Stimulated activated CD4-positive, alpha-beta T cell treated with anti-CD3 and anti-CD28 coated beads, Interleukin-12 subunit alpha, Interleukin-12 subunit beta, amount 100 ng/mL, for 24 hours (primary cell): Measurements from ENCODE around the gene CUEDC1.

Experiments used
- DNase-seq, 2 experiments: peaks; one replicate each; pipeline ENCODE4 v3.0.0-alpha.2; 2020; ENCODE audit warnings: low read depth in 2 of 2

CUEDC1 gene

DNA sequence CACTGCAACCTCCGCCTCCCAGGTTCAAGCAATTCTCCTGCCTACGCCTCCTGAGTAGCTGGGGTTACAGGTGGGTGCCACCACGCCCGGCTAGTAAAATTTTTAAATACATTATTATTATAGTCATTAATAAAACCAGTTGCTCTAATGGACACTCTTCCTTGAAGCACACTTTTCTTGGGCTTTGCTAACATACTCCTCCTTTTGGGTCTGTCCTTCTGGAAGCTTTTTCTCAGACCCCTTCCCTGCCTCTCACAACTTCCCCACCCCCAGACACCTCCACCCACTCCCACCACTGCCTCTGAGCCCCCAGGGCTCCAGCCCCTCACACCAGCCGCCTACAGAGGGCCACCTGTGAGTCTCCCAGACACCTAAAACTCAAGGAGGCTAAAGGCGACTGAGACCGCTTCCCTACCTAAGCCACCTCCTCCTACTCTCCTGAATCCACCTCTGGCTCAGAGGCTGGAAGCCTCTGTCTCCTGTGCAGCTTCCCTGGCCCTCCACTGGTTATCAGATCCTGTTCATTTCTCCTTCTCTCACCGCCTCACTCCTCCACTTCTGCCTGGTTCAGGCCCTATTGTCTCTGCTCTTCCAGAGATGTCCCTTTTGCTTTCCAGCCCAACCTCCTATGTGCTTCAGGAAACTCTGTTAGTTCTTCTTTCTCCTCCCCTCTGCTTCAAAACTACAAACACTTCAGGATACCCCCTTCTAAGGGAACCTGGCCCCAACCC is 2.1 kb upstream of the CUEDC1 start:
- DNase-seq: no peak

DNA sequence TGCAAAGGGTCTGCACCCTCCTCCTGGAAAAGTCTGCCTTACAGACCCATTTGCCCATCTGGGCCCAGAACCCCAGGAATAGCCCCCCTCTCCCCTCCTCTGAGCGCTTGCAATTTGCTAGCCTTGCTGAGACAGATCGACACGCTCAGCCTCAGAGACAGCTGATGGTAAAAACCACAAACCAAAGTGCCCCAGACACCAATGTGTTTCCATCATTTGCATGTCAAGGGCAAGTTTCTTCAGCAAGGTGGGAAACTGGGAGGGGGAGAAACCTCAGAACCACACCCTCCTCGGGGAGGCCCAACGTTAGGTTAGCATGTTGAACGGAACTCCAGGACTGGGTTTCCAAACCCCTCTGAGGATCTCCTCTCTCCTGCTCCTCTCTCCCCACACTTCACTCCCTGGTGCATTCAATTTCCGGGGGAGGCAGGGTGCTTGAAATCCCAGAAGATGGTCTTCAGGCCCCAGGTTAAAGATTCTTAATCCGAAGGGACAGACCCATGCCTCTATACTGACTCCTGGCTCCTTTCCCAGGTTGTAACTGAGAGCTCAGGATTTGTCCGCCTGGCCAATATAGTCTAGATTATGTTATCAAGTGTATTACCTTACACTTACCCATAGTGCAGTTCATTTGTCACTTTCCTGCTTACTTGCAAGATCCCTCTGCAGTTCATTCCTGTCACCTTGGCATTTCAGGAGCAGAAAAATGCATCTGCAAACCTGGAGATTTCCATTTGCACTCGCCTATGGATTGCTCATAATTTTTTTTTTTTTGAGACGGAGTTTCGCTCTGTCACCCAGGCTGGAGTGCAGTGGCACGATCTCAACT is 1.3 kb upstream of the CUEDC1 start:
- peak in 1 of 2 experiments; percentile 17 for DNase-seq

DNA sequence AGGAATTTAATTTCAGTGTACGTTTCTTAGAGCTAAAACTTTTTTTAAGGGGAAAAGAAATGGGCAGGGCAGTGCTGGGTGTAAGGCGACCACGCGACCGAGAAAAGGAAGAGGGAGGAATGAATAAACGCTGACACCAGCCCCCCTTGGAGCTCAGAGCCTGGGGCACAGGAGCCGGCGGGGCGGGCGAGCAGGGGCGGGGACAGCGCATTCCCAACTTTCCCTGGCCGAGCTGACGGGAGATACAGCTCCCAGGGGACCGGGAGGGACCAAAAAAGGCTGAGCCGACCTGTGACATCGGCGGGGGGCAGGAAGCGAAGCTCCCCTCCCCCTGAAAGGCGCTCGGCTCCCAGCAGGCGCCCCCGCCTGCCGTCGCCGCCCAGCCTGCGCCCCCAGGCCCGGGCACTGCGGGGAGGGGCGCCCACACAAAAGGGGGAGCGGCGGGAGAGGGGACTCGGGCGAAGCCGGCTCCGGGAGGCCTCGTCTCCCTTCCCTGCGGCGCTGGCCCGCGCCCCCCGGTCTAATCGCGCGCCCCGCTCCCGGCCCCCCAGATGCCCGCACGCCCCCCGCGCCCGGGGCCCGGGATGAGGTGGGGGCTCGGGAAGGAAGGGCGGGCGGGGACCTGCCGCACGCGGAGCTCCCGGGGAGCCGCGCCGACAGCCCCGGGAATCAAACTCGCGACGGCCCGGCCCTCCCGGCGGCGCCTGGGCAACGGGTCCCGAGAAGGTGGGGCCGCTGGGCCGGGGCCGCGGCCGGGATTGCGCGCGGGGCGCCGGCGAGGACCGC is 622 bp downstream of the CUEDC1 start:
- DNase-seq: no peak

DNA sequence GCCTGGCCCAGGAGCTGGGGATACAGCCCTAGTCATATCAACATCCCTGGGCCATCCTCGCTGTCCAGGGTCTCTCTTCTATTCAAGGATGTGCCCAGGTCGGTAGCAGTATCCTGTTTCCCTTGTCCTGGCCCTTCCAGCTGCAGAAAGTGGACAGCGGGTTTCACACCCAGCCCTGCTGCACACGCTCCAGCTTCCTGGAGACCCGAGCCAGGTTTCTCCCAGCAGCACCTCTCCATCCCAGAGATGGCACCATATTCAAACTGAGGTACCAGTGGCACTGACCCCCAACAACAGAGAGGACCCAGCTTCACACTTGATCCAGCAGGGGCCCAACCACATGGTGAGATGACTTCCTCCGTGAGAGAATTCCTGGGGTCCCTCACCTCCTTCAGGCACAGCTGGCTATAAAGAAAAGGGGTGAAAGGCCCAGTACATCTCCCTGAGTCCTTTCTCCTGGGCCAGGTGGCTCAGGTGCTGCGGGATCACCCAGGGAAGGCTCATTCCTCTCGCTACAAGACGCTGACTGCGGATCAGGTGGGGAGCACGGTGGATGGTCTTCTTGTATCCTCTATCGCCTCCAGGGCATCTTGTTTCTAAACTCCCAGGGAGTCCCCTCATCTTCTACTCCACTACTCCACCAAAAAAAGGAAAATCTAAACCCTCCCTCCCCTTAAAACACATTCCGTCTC is 1.4 kb downstream of the CUEDC1 start:
- no peak for DNase-seq

DNA sequence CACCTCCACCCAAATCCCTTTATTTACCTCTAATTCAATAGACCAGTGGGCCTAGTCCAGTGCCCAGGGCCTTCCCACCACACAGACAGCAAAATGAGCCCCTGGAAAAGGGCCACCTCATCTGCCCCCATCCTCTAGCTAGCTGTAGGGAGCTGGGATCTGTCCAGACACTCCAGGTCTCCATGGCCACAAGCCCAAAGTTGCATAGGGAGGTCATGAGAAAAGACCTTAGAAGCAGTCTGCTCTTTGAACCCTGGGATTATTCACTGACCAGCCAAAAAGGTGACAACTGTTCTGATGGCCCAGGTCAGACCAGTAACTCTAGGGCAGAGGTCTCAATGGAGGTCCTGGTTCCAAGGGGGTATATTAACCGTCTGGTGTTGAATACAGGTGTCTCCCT is 2.0 kb downstream of the CUEDC1 start:
- DNase-seq: no peak

DNA sequence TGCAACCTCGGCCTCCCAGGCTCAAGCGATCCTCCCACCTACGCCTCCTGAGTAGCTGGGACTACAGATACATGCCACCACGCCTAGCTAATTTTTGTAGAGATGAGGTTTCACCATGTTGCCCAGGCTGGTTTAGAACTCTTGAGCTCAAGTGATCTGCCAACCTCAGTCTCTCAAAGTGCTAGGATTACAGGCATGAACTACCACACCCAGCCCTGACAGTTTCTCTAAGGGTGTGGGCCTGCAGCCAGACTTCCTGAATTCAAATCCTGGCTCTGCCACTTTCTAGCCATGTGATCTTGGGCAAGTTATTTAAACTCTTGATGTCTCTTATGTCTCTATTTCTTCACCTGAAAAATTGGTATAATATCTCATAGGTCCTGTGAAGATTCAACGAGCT is 5.6 kb downstream of the CUEDC1 start:
- no peak for DNase-seq

DNA sequence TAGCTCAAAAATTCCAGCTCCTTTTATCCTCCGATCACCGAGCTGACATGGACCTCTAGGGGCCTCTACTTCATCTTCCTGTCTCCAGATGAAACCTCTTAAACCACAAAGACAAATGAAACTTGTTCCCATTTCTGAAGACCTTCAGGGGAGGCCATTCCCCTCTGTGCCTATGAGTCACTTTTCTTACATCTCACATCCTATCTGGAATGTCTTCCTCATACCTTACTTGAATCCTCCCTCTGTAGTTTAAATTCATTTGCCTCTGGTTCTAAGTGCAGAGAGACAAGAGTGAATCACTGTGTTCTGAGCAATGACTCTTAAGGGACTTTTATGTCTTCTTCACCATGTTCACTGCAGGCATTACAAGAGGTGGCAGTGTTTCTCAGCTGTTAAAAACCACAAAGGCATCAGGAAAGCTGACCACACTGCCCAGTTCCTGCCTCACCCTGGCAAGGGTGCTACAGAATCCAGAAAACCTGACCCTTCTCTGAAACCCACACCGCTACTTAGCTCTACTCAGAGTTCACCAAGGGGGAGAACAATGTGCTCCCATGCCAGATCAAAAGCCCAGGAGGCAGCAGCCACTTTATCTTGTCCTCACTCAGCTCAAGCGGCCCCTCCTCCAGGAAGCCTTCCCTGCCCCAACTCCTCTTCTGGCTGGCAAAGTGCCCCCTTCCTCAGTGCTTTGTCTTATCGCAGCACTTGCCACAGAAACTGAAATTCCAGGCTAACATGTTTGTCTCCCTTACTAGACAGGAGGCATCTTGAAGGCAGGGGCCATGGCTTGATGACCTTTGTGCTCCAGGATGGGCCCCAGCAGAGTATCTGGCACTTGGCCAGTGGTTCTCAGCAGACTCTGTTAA is 6.4 kb downstream of the CUEDC1 start:
- DNase-seq: no peak

DNA sequence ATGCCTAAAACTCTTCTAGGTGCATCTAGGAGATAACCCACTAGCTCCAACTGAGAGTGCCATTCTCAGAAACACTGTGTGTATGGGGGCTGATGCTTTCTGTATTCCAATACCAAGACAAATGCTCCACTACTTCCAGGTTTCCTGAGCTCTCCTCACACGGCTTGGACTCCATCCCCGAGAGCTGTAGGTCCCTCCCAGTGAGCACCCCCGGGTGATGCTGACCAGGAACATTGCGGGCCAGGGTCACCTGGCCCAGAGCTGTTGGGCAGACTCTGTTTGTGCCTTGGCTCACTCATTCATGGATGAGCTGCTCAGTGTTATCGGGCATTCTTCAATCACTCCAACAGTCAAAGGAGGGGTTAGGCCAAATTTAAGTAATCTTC is 7.0 kb downstream of the CUEDC1 start:
- DNase-seq: no peak

DNA sequence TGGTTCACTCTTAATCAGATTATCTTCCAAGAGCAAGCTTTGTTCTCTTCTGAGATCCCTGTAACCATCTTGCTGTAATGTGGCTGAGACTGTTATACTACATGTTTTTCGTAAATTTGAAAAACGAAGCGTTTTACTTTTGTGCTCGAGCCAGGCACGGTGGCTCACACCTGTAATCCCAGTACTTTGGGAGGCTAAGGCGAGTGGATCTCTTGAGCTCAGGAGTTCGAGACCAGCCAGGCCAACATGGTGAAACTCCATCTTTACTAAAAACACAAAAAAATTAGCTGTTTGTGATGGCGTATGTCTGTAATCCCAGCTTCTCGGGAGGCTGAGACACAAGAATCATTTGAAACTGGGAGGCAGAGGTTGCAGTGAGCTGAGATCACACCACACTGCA is 7.8 kb downstream of the CUEDC1 start:
- no peak for DNase-seq

DNA sequence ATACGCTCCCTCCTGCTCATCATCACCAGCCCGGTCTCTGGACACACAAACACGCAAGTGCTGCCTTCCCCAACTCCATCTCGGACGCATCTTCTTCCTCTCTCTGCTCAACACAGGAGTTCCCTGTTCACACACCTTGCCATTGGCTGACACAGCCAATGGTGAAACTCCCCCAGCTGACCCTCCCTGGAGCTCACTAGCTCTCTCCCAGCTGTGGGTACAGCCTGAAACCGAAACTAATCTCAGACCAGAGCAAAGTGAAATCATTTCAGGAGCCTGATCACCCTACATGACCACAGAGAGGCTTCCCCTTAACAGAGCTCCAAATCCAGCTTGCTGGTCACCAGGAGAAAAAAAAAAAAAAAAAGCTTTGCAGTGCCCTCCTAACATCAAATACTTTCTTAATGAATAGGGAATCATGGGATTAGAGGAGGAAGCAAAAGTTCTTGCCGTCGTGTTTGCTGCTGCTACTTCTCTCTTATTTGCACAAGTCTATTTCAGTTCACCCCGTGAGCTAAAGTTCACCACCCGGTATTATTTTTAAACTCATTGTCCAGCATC is 8.3 kb downstream of the CUEDC1 start:
- DNase-seq: no peak

DNA sequence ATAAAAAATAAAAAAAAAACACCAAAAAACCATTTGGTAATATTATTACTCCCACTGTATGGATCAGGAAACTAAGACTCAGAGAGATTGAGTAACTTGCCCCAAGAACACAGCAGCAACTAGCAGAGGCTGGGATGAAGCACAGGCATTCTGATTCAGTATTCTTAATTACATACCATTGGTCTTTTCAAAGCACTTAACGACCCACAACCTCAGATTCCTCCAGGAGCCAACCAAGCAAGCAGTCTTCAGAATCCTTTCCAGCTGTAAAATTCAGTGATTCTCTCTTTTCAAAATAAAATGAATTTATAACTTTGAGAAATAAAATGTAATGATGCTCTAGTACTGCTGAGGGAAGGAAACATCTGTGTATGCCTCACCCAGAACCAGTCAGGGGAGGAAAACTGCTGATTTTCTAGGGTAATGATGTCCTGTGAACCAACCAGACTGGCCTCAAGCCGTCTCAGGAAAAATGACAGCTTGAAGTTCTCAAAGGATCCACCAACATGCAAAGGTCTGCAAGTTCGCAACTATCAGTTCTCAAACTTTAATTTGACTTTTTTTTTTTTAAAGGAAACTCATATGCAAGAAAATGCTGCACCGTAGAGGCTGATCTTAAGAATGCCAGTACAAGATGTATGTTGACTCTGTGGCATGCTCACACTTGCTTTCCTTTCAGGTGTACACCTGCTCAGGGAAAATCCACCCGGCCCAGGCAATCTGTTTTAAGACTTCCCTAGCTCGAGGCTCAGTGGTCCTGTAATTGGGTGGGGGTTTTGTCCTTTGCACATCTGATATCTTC is 9.0 kb downstream of the CUEDC1 start:
- DNase-seq: no peak

DNA sequence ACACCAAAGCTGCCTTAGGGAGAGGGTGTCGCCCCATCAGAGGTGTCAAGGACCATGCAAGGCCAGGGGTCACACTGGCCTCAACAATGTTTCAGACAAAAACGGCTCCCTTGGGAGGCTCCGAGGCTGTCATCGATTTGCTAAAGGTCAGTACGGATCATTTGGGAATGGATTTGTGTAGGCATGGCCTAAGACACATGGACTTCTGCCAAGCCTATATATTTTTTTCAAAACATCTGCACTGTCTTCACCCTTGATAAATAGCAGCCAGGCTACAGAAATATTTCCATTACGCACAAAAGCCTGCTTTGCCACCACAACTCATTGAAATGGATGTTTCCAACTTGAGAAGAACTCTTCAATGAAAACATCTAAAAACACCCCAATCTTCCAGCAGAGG is 10.3 kb downstream of the CUEDC1 start:
- DNase-seq: no peak

DNA sequence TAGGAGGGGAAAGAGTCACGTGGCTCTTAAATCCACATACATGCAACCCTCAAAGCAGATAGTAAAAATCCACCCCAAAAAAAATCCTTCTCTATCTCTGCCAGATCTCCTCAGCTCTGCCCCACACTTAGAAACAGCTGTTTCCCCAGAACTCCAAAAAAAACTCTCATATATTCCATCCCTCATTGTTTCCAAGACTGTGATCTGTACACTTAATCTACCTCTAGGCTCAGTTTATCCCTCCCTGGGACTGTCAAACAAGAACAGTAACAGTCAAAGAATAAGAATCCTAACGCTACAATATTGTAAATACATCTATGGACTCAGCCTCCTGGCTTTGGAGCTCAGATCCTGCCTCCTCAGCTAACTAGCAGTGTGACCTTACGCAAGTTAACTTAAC is 11.6 kb downstream of the CUEDC1 start:
- DNase-seq: no peak

DNA sequence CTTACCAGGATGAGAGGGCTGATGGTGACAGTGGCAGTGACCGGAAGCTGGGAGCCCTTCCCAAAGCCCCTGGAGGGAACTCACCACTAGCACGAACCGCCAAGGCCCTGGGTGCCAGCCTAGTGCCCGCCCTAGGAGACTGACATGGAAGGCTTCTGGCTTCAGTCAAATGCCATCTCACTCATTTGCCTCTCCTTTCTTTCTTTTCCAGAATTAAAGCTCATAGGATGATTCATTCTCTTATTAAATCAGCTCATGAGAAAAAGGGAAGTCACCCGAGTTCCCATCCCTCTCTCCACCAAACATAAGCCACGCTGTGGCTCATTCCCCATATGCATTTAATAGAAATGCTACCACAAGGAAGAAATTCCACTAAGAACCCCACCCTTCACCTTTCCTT is 12.1 kb downstream of the CUEDC1 start:
- DNase-seq: no peak

DNA sequence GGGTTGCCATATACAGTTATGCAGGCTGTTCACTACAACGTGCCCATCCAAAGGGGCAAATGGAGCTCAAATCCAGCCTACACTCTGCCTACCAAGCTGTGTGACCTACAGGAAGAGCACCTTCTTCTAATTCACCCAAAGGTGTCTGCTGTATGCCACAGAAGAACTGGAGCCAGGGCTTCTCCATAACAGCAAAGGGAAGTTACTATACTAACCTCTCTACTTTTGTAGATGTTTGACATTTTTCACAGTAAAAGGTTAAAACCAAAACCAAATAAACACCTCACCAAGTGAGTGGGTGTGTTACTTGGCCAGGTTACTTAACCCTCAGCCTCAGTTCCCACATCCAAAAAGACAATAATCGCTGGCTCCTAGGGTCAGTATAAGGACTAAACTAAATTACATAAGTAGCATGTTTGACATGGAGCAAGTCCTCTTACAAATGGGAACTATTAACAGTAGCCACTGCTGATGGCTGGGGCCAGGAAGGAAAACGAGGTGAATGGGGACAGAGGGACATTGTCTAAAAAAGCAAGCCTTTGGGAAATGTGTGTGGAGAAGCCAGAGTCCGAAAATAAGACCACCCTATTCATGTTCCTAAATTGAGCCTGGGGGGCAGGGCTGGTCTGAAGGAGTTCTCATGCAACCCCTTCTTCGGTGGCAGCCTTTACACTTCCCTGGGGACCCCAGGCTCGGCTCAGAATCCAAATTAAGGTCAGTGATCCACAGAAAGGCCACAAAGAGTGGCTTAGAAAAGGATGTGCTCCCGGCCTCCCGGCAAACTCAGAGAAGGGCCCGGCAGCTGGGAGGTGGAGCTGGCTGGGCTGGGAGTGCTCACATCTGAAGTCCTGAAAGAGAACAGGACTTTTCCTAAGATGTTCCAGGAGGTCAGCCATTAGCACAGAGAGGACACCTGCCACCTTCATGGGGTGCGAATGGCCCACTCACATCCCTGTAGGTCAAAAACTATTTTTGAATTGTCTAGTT is 13.5 kb downstream of the CUEDC1 start:
- DNase-seq: no peak

DNA sequence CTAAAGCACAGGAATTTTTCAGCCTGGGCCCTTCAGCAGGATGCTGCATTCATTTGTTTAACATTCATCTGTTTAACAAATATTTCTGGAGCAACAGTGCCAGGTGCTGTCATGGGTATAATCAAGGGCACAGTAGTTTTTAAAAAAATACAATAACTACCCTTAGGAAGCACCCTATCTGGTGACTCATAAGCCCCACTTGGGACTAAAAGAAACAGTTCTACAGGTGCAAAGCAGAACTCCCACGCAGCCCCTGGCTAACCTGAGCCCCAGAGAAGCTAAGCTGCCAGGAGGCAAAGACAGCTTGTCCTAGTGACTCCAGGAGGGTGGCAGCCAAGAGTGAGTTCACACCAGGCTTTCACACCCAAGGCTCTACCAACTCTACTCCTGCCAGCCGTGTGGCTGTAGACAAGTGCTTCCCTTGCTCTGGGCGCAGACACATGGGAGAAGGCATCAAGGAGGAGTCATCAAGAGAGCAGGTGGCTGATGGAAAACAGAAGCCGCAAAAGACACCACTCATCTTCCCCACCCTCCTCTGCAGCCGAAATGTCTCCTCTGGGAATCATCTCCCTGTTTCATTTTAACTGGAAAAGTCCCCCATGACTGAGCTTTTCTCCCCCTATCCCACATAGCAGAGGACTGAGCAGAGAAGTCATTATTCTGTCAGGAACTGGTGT is 14.4 kb downstream of the CUEDC1 start:
- DNase-seq: no peak

DNA sequence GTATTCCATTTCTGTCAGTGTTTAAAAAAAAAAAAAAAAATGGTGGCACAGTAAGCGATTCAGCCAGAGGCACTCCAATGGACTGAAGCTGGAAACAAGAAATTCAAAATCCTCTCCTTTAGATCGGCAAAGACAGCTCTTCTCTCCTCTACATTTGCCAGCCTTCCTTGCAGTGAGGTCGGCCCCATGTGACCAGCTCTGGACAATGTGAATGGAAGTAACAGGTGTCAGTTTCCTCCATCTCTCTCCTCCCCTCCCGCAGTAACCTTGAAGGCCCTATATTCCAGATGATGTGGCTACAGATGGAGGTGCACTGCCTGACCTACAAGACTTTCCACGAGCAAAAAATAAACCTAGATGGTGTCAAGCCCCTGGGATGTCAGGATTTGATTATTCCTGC is 15.0 kb downstream of the CUEDC1 start:
- DNase-seq: no peak

DNA sequence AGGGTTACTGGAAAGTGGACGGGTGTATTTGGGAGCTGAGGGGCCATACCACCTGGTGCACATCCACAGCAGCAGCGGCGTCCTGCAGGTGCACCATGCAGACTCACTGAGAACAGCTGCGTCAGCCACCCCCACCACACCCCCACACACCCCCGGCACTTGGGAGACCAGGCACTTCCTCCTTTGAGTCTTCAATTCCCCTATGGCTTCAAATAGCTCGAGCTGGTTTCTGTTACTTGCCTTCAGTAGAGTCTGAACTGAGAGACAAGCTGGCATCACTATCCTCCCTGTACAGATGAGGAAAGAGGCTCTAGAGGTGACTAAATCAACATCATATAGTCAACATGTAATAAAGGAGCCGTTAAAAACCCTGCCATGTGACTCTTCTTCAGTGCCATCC is 15.4 kb downstream of the CUEDC1 start:
- DNase-seq: no peak
